Activated CD8-positive, alpha-beta memory T cell treated with anti-CD3 and anti-CD28 coated beads, Interleukin-2, amount 50 U/mL, for 48 hours (primary cell): ENCODE data around the gene NIN.
A peak's percentile ranks its signal among the peaks of the same experiment; 100 is the strongest.

Experiments
- DNase-seq: peaks from one replicate; pipeline ENCODE4 v3.0.0-alpha.2; 2020

Gene NIN

GRCh38 chr14:50830932-50831725 lies at the start of gene NIN:
TSS of gene NIN (minus strand) at chr14:50831162. CDS start at chr14:50822056, 9,106 bp downstream.
- peak; percentile 85 for DNase-seq

GRCh38 chr14:50875359-50876070 lies 44.6 kb upstream of the NIN start:
- peak; percentile 81 for DNase-seq

GRCh38 chr14:50874757-50875156 lies 43.8 kb upstream of the NIN start:
- DNase-seq, result no peak

- no peak for DNase-seq
Observed at GRCh38 chr14:50871914-50872732, 41.2 kb upstream of the NIN start, which contains the start of gene ABHD12B. TSS of gene ABHD12B (plus strand) at chr14:50872053. CDS start at chr14:50872175, 122 bp downstream.

- no peak for DNase-seq
Observed at GRCh38 chr14:50871228-50871627, 40.3 kb upstream of the NIN start.

- DNase-seq, result no peak
Observed at GRCh38 chr14:50865391-50866076, 34.6 kb upstream of the NIN start.

- no peak for DNase-seq
Observed at GRCh38 chr14:50864946-50865345, 34.0 kb upstream of the NIN start.

- no peak for DNase-seq
Observed at GRCh38 chr14:50864237-50864636, 33.3 kb upstream of the NIN start.

- DNase-seq, result no peak
Observed at GRCh38 chr14:50862036-50862570, 31.1 kb upstream of the NIN start.

- DNase-seq, result peak; percentile 95
Observed at GRCh38 chr14:50860478-50861086, 29.6 kb upstream of the NIN start.

- DNase-seq, result no peak
Observed at GRCh38 chr14:50859296-50859624, 28.3 kb upstream of the NIN start.

GRCh38 chr14:50856660-50857059 lies 25.7 kb upstream of the NIN start:
- DNase-seq, result no peak

GRCh38 chr14:50855558-50855957 lies 24.6 kb upstream of the NIN start:
- DNase-seq, result no peak

- no peak for DNase-seq
Observed at GRCh38 chr14:50854521-50854920, 23.6 kb upstream of the NIN start.

GRCh38 chr14:50853891-50854290 lies 22.9 kb upstream of the NIN start:
- DNase-seq, result no peak

GRCh38 chr14:50846226-50846880 lies 15.4 kb upstream of the NIN start:
- no peak for DNase-seq

- DNase-seq, result no peak
Observed at GRCh38 chr14:50845166-50845565, 14.2 kb upstream of the NIN start.

- no peak for DNase-seq
Observed at GRCh38 chr14:50844391-50844790, 13.4 kb upstream of the NIN start.

- DNase-seq, result no peak
Observed at GRCh38 chr14:50839691-50840090, 8.7 kb upstream of the NIN start.

- DNase-seq, result no peak
Observed at GRCh38 chr14:50839048-50839447, 8.1 kb upstream of the NIN start.

GRCh38 chr14:50837850-50838470 lies 7.0 kb upstream of the NIN start:
- no peak for DNase-seq
